ENCODE measurements around the gene SYT3. TPM values are rescaled to one million over a fixed set of nuclear protein-coding genes. Genes with fewer than 3 reads are reported as not detected.
"Not testable (repeated sequence)": the region's sequence is repeated elsewhere in the genome, so short reads cannot be mapped to it uniquely, and the experiment has no call there.

Gene SYT3
- total RNA-seq, 1 experiment from 2014 or later, result 0.18 TPM

- H3K4me3 ChIP-seq (ENCODE audit: low read length), result no peak overlapping the region
- CTCF ChIA-PET, result interaction anchor here (0.5 kb wide), 1 partner anchor 391 kb away, joined by 10 read pairs; no protein-coding TSS in a partner anchor
- H3K79me2 ChIP-seq (ENCODE audit: low read length), result no peaks in the 10 kb centered on the region
- no peak overlapping the region for H3K4me2 ChIP-seq (ENCODE audit: low read length)
- no peak for TF ChIP-seq EZH2 (IDR thresholded peaks at IDR 0.05; ENCODE audit: low read length, unreplicated experiment)
- DNase-seq (no peak), ATAC-seq (peak; percentile 50; the same call in 1 of the 2 replicates)
- H3K9me2 ChIP-seq (replicated peaks; ENCODE audit: low read length), result no peaks in the 10 kb centered on the region
- no peaks in the 10 kb centered on the region for H3K4me1 ChIP-seq (ENCODE audit: insufficient read depth, low read length)
- no peaks in the 10 kb centered on the region for H4K20me1 ChIP-seq (ENCODE audit: low read length)
- no peaks in the 10 kb centered on the region for H3F3A ChIP-seq (ENCODE audit: low read length, unreplicated experiment)
- H3K9ac ChIP-seq (ENCODE audit: low read length), result no peak overlapping the region
- H3K36me3 ChIP-seq (ENCODE audit: low read depth, low read length), result no peaks in the 10 kb centered on the region
- intact Hi-C loops (cut with micrococcal nuclease), result no loop called here
- H2AFZ ChIP-seq (ENCODE audit: low read length), result no peak overlapping the region
- H3K27me3 ChIP-seq (ENCODE audit: low read length), result no peaks in the 10 kb centered on the region; the same call in 1 of the 2 replicates
- BruUV-seq (replicated peaks), result no TSS peak
- H3K9me3 ChIP-seq (ENCODE audit: low read length), result no peaks in the 10 kb centered on the region
- POLR2A ChIA-PET (ENCODE audit: unreplicated experiment), result no interaction called here
- no peak overlapping the region for H3K27ac ChIP-seq (ENCODE audit: low read length)
Observed at GRCh38 chr19:50626795-50627194, 12.9 kb downstream of the SYT3 start.

- no peak overlapping the region for H3K27ac ChIP-seq (ENCODE audit: low read length)
- no peaks in the 10 kb centered on the region for H4K20me1 ChIP-seq (ENCODE audit: low read length)
- H3K4me2 ChIP-seq (ENCODE audit: low read length), result no peak overlapping the region
- ChIA-PET CTCF (no interaction called here), POLR2A (ENCODE audit: unreplicated experiment) (no interaction called here)
- no peak for TF ChIP-seq EZH2 (IDR thresholded peaks at IDR 0.05; ENCODE audit: low read length, unreplicated experiment)
- TF ChIP-seq EZH2phosphoT487 (IDR thresholded peaks at IDR 0.05; ENCODE audit: borderline replicate concordance, low read length), result no peak
- no peak for TF ChIP-seq CTCF (conservative IDR thresholded peaks at IDR 0.05; ENCODE audit: low read depth, low read length)
- no peak overlapping the region for H2AFZ ChIP-seq (ENCODE audit: low read length)
- H3K9ac ChIP-seq (ENCODE audit: low read length), result no peak overlapping the region
- no TSS peak for BruUV-seq (replicated peaks)
- H3K4me1 ChIP-seq (ENCODE audit: insufficient read depth, low read length), result no peaks in the 10 kb centered on the region
- ATAC-seq (no peak), DNase-seq (no peak)
- H3K27me3 ChIP-seq (ENCODE audit: low read length), result no peaks in the 10 kb centered on the region; the same call in 1 of the 2 replicates
- intact Hi-C loops (cut with micrococcal nuclease), result no loop called here
- H3K4me3 ChIP-seq (ENCODE audit: low read length), result no peak overlapping the region
- no peaks in the 10 kb centered on the region for H3K36me3 ChIP-seq (ENCODE audit: low read depth, low read length)
- no peaks in the 10 kb centered on the region for H3K9me2 ChIP-seq (replicated peaks; ENCODE audit: low read length)
- no peaks in the 10 kb centered on the region for H3K79me2 ChIP-seq (ENCODE audit: low read length)
- no peaks in the 10 kb centered on the region for H3K9me3 ChIP-seq (ENCODE audit: low read length)
- H3F3A ChIP-seq (ENCODE audit: low read length, unreplicated experiment), result no peaks in the 10 kb centered on the region
Observed at GRCh38 chr19:50626011-50626410, 13.7 kb downstream of the SYT3 start.

GRCh38 chr19:50624949-50625600 lies 14.6 kb downstream of the SYT3 start:
- Histone ChIP-seq H3K36me3 (ENCODE audit: low read depth, low read length) (no peaks in the 10 kb centered on the region), H3K27me3 (ENCODE audit: low read length) (no peaks in the 10 kb centered on the region; the same call in 1 of the 2 replicates), H3K4me3 (ENCODE audit: low read length) (no peak overlapping the region), H3K4me1 (ENCODE audit: insufficient read depth, low read length) (no peaks in the 10 kb centered on the region), H3K4me2 (ENCODE audit: low read length) (no peak overlapping the region), H3K9ac (ENCODE audit: low read length) (no peak overlapping the region), H3K9me2 (replicated peaks; ENCODE audit: low read length) (no peaks in the 10 kb centered on the region), H3K27ac (ENCODE audit: low read length) (no peak overlapping the region), H3K9me3 (ENCODE audit: low read length) (no peaks in the 10 kb centered on the region), H4K20me1 (ENCODE audit: low read length) (no peaks in the 10 kb centered on the region), H3K79me2 (ENCODE audit: low read length) (no peaks in the 10 kb centered on the region), H3F3A (ENCODE audit: low read length, unreplicated experiment) (no peaks in the 10 kb centered on the region), H2AFZ (ENCODE audit: low read length) (no peak overlapping the region)
- no TSS peak for BruUV-seq (replicated peaks)
- DNase-seq (no peak), ATAC-seq (no peak)
- intact Hi-C loops (cut with micrococcal nuclease), result no loop called here
- CTCF ChIA-PET, result no interaction called here
- POLR2A ChIA-PET (ENCODE audit: unreplicated experiment), result no interaction called here
- TF ChIP-seq CTCF (conservative IDR thresholded peaks at IDR 0.05; ENCODE audit: low read depth, low read length) (no peak), EZH2phosphoT487 (IDR thresholded peaks at IDR 0.05; ENCODE audit: borderline replicate concordance, low read length) (no peak), EZH2 (IDR thresholded peaks at IDR 0.05; ENCODE audit: low read length, unreplicated experiment) (no peak)

GRCh38 chr19:50620394-50620906 lies 19.2 kb downstream of the SYT3 start:
- H3K27ac ChIP-seq (ENCODE audit: low read length); H2AFZ ChIP-seq (ENCODE audit: low read length); CTCF ChIA-PET; ATAC-seq; H3K9me3 ChIP-seq (ENCODE audit: low read length); BruUV-seq (replicated peaks); H3K4me3 ChIP-seq (ENCODE audit: low read length); POLR2A ChIA-PET (ENCODE audit: unreplicated experiment); H3K4me2 ChIP-seq (ENCODE audit: low read length); intact Hi-C loops (cut with micrococcal nuclease); H3K36me3 ChIP-seq (ENCODE audit: low read depth, low read length); H3K27me3 ChIP-seq (ENCODE audit: low read length); H3K79me2 ChIP-seq (ENCODE audit: low read length); H3F3A ChIP-seq (ENCODE audit: low read length, unreplicated experiment); H3K9me2 ChIP-seq (replicated peaks; ENCODE audit: low read length); H3K9ac ChIP-seq (ENCODE audit: low read length); H3K4me1 ChIP-seq (ENCODE audit: insufficient read depth, low read length); DNase-seq; H4K20me1 ChIP-seq (ENCODE audit: low read length): not testable (repeated sequence)

GRCh38 chr19:50619184-50619583 lies 20.5 kb downstream of the SYT3 start:
- CTCF ChIA-PET; H3K4me1 ChIP-seq (ENCODE audit: insufficient read depth, low read length); H3K79me2 ChIP-seq (ENCODE audit: low read length); POLR2A ChIA-PET (ENCODE audit: unreplicated experiment); H3K9me2 ChIP-seq (replicated peaks; ENCODE audit: low read length); H3K27ac ChIP-seq (ENCODE audit: low read length); H3K27me3 ChIP-seq (ENCODE audit: low read length); ATAC-seq; intact Hi-C loops (cut with micrococcal nuclease); H3K4me3 ChIP-seq (ENCODE audit: low read length); H2AFZ ChIP-seq (ENCODE audit: low read length); H3K4me2 ChIP-seq (ENCODE audit: low read length); BruUV-seq (replicated peaks); H3F3A ChIP-seq (ENCODE audit: low read length, unreplicated experiment); H4K20me1 ChIP-seq (ENCODE audit: low read length); H3K9ac ChIP-seq (ENCODE audit: low read length); H3K9me3 ChIP-seq (ENCODE audit: low read length); DNase-seq; H3K36me3 ChIP-seq (ENCODE audit: low read depth, low read length): not testable (repeated sequence)
